ENCODE measurements around the gene PPM1J. TPM values are rescaled to one million over a fixed set of nuclear protein-coding genes. Genes with fewer than 3 reads are reported as not detected.
"Not testable (repeated sequence)": the region's sequence is repeated elsewhere in the genome, so short reads cannot be mapped to it uniquely, and the experiment has no call there.

The PPM1J gene
- total RNA-seq, 1 experiment from 2014 or later: 0.51 TPM

DNA sequence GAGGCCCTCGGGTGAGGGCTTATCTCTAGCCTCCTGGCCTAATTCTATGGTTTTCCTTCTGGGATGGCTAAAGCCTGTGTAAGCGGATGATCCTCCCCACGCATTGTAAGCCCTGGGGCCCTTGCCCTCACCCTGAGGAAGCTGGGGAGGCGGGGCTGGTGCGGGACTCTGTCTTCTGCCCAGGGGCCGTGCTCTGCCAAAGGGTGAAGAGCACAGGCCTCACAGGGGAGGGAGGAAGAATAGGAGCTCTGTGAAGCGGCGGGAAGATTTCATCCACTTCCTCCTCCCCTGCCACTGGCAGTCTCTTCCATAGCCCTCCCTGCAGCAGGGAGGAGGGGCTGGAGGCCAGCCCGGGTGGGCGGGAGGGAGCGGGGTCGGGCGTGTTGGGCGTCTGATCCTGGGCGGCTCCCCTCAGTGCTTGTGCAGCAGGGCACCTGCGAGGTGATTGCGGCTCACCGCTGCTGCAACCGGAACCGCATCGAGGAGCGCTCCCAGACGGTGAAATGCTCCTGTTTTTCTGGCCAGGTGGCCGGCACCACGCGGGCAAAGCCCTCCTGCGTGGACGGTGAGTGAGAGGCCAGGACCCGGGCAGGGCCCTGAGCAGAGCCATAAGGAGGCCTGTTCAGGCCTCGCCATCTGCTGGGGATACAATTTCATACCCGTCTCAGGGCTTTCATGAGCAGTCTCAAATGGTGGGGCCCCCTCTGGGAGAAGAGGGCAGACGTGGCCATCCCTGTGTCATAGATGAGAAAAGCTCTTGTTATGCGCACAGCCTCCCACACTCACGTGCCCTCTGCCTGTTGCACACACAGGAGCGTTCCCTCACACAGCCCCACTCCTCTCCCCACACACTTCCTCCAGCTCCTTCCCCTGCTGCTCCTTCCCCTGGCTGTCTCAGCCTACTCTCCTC, 7.7 kb upstream of the PPM1J start:
- in situ Hi-C loops (cut with HindIII; ENCODE audit: low pct_unique_long_range_greater_than_20kb, low sequenced_read_pairs) (no loop called here), intact Hi-C loops (cut with micrococcal nuclease; ENCODE audit: unreplicated experiment) (no loop called here)
- ATAC-seq: no peak
- Histone ChIP-seq H3K9me3 (ENCODE audit: control insufficient read depth, insufficient read depth, low read depth, low read length) (no peaks in the 10 kb centered on the region), H3K27me3 (ENCODE audit: control insufficient read depth, insufficient read depth, low read length) (no peaks in the 10 kb centered on the region), H3K27ac (ENCODE audit: low read length) (no peak overlapping the region), H3K36me3 (ENCODE audit: control insufficient read depth, insufficient read depth, low read length) (no peaks in the 10 kb centered on the region), H3K4me3 (ENCODE audit: low read depth in 2 of 2, low read length in 2 of 2) (no peak overlapping the region), H3K4me1 (ENCODE audit: control insufficient read depth, insufficient read depth, low read length) (no peaks in the 10 kb centered on the region)
- no TSS peak for BruUV-seq (replicated peaks)
- TF ChIP-seq, protein P1, sequence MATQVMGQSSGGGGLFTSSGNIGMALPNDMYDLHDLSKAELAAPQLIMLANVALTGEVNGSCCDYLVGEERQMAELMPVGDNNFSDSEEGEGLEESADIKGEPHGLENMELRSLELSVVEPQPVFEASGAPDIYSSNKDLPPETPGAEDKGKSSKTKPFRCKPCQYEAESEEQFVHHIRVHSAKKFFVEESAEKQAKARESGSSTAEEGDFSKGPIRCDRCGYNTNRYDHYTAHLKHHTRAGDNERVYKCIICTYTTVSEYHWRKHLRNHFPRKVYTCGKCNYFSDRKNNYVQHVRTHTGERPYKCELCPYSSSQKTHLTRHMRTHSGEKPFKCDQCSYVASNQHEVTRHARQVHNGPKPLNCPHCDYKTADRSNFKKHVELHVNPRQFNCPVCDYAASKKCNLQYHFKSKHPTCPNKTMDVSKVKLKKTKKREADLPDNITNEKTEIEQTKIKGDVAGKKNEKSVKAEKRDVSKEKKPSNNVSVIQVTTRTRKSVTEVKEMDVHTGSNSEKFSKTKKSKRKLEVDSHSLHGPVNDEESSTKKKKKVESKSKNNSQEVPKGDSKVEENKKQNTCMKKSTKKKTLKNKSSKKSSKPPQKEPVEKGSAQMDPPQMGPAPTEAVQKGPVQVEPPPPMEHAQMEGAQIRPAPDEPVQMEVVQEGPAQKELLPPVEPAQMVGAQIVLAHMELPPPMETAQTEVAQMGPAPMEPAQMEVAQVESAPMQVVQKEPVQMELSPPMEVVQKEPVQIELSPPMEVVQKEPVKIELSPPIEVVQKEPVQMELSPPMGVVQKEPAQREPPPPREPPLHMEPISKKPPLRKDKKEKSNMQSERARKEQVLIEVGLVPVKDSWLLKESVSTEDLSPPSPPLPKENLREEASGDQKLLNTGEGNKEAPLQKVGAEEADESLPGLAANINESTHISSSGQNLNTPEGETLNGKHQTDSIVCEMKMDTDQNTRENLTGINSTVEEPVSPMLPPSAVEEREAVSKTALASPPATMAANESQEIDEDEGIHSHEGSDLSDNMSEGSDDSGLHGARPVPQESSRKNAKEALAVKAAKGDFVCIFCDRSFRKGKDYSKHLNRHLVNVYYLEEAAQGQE (IDR thresholded peaks at IDR 0.05; ENCODE audit: insufficient read depth in 1 of 2, low read depth in 2 of 2, low read length in 1 of 2): no peak
- ChIA-PET CTCF (interaction anchor here (1.2 kb wide), 1 partner anchor 350 kb away, joined by 4 read pairs; the partner anchor contains the start of gene LRIG2), POLR2A (no interaction called here)
- DNase-seq (ENCODE audit: low read depth, low spot score): no peak

DNA sequence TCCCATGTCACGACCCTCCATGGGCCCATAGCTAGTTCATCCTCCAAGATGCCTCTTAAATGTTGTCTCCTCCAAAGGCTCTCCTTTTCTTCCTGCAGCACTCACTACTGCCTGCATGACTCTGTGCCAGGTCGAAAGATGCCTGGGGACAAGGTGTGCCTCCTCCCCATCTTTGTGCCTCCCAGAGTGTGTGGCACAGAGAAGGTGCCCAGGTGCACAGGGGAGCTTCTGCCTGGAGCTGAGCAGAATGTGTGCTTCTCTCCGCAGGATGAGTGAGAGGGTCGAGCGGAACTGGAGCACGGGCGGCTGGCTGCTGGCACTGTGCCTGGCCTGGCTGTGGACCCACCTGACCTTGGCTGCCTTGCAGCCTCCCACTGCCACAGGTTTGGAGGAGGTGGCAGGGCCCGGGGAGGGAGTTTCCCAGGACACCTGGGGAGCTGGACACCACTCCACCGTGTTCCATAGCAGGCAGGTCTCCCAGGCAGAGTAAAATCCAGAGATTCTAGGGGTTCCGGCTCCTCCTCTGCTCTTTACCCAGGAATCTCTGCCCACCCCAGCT, 6.9 kb upstream of the PPM1J start:
- in situ Hi-C loops (cut with HindIII; ENCODE audit: low pct_unique_long_range_greater_than_20kb, low sequenced_read_pairs): no loop called here

DNA sequence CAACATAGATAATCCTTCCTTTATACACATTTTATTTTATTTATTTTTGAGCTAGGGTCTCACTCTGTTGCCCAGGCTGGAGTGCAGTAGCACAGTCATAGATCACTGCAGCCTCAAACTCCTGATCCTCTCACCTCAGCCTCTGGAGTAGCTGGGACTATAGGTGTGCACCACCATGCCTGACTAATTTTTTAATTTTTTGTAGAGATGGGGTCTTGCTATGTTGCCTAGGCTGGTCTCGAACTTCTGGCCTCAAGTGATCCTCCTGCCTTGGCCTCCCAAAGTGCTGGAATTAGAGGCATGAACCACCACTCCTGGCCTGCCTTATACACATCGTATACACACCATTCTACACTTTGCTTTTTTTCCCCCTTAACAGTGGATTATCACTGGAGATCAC, 6.2 kb upstream of the PPM1J start:
- H3K4me1 ChIP-seq (ENCODE audit: control insufficient read depth, insufficient read depth, low read length); BruUV-seq (replicated peaks); CTCF ChIA-PET; DNase-seq (ENCODE audit: low read depth, low spot score); H3K9me3 ChIP-seq (ENCODE audit: control insufficient read depth, insufficient read depth, low read depth, low read length); intact Hi-C loops (cut with micrococcal nuclease; ENCODE audit: unreplicated experiment); in situ Hi-C loops (cut with HindIII; ENCODE audit: low pct_unique_long_range_greater_than_20kb, low sequenced_read_pairs); H3K36me3 ChIP-seq (ENCODE audit: control insufficient read depth, insufficient read depth, low read length); H3K27ac ChIP-seq (ENCODE audit: low read length); H3K27me3 ChIP-seq (ENCODE audit: control insufficient read depth, insufficient read depth, low read length); ATAC-seq; H3K4me3 ChIP-seq (ENCODE audit: low read depth in 2 of 2, low read length in 2 of 2): not testable (repeated sequence)
- POLR2A ChIA-PET: interaction anchor here (1.0 kb wide), 1 partner anchor 19 kb away, joined by 3 read pairs; no protein-coding TSS in a partner anchor

More for the DNA sequence above, 6.9 kb upstream of the PPM1J start:
- H3K27ac ChIP-seq (ENCODE audit: low read length): no peak overlapping the region
- no peak for DNase-seq (ENCODE audit: low read depth, low spot score)
- CTCF ChIA-PET: interaction anchor here (1.2 kb wide), 1 partner anchor 351 kb away, joined by 4 read pairs; the partner anchor contains the start of gene LRIG2
- intact Hi-C loops (cut with micrococcal nuclease; ENCODE audit: unreplicated experiment): no loop called here
- BruUV-seq (replicated peaks): no TSS peak
- no peaks in the 10 kb centered on the region for H3K36me3 ChIP-seq (ENCODE audit: control insufficient read depth, insufficient read depth, low read length)
- no peaks in the 10 kb centered on the region for H3K4me1 ChIP-seq (ENCODE audit: control insufficient read depth, insufficient read depth, low read length)
- H3K27me3 ChIP-seq (ENCODE audit: control insufficient read depth, insufficient read depth, low read length): no peaks in the 10 kb centered on the region
- no peak for ATAC-seq
- TF ChIP-seq POLR2AphosphoS5 (IDR thresholded peaks at IDR 0.05; ENCODE audit: low read depth, low read length): no peak
- TF ChIP-seq, protein P1 (IDR thresholded peaks at IDR 0.05; ENCODE audit: insufficient read depth in 1 of 2, low read depth in 2 of 2, low read length in 1 of 2): no peak
- TF ChIP-seq SIN3A (IDR thresholded peaks at IDR 0.05; ENCODE audit: borderline replicate concordance, insufficient read depth, low read depth, low read length): no peak
- TF ChIP-seq TCF7L2 (IDR thresholded peaks at IDR 0.05; ENCODE audit: low read depth, low read length): no peak
- TF ChIP-seq, protein P2, sequence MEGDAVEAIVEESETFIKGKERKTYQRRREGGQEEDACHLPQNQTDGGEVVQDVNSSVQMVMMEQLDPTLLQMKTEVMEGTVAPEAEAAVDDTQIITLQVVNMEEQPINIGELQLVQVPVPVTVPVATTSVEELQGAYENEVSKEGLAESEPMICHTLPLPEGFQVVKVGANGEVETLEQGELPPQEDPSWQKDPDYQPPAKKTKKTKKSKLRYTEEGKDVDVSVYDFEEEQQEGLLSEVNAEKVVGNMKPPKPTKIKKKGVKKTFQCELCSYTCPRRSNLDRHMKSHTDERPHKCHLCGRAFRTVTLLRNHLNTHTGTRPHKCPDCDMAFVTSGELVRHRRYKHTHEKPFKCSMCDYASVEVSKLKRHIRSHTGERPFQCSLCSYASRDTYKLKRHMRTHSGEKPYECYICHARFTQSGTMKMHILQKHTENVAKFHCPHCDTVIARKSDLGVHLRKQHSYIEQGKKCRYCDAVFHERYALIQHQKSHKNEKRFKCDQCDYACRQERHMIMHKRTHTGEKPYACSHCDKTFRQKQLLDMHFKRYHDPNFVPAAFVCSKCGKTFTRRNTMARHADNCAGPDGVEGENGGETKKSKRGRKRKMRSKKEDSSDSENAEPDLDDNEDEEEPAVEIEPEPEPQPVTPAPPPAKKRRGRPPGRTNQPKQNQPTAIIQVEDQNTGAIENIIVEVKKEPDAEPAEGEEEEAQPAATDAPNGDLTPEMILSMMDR (IDR thresholded peaks at IDR 0.05): no peak
- POLR2A ChIA-PET: interaction anchor here (1.0 kb wide), 1 partner anchor 20 kb away, joined by 3 read pairs; no protein-coding TSS in a partner anchor
- no peak overlapping the region for H3K4me3 ChIP-seq (ENCODE audit: low read depth in 2 of 2, low read length in 2 of 2)
- H3K9me3 ChIP-seq (ENCODE audit: control insufficient read depth, insufficient read depth, low read depth, low read length): no peaks in the 10 kb centered on the region

Data from Panc1 (cell line).